Caco-2 (cell line): ENCODE results near the gene MRC2. TPM values are rescaled to one million over a fixed set of nuclear protein-coding genes. Genes with fewer than 3 reads are reported as not detected.

Experiments
- BruUV-seq: library from RNA; stranded (reverse); fragments of 400-500 nt; replicated peaks from 2 replicates; lab custom pipeline; 2021; lab: Mats Ljungman, UMichigan
- CTCF ChIA-PET: fragments of 300-600 bp; sonication (Branson Sonifier 250); formaldehyde crosslinking; loops from one replicate; lab custom pipeline; 2022; ENCODE audit warnings: antibody characterized with exemption; lab: Charles Lee
- POLR2A ChIA-PET: fragments of 300-600 bp; sonication (Branson Sonifier 250); formaldehyde crosslinking; loops from one replicate; lab custom pipeline; 2022; ENCODE audit warnings: antibody characterized with exemption; lab: Charles Lee
- DNase-seq, 2 experiments: peaks; one replicate each; pipeline versions ENCODE4 v3.0.0 to v3.0.0-alpha.2; 2020 to 2022
- H3K27me3 ChIP-seq: replicated peaks from 2 replicates; pipeline ENCODE4 v1.6.0; 2011; ENCODE audit warnings: low read length; ENCODE audit not compliant: control insufficient read depth, insufficient read depth
- H3K36me3 ChIP-seq: 2 replicates; pipeline ENCODE4 v1.5.1; 2011; ENCODE audit warnings: low read length; ENCODE audit not compliant: control insufficient read depth, insufficient read depth
- H3K4me1 ChIP-seq: fragments of 250-450 bp; sonication (Bioruptor Pico); 2 replicates; pipeline ENCODE4 v1.5.1; 2020; ENCODE audit warnings: mild to moderate bottlenecking
- H3K4me3 ChIP-seq: 2 replicates; pipeline ENCODE4 v1.5.1; 2011; ENCODE audit warnings: low read depth, mild to moderate bottlenecking, control low read depth, low read length
- H3K9me3 ChIP-seq: fragments of 250-450 bp; sonication (Bioruptor Pico); 2 replicates; pipeline ENCODE4 v1.5.1; 2020; ENCODE audit warnings: mild to moderate bottlenecking, moderate library complexity
- H3K27ac Mint-ChIP-seq: one replicate; pipeline ENCODE4 v1.8.0; 2022; ENCODE audit warnings: mixed read lengths; ENCODE audit not compliant: unreplicated experiment
- H3K27me3 Mint-ChIP-seq: one replicate; pipeline ENCODE4 v1.8.0; 2022; ENCODE audit warnings: mixed read lengths; ENCODE audit not compliant: insufficient read depth, unreplicated experiment
- H3K36me3 Mint-ChIP-seq: one replicate; pipeline ENCODE4 v1.8.0; 2022; ENCODE audit warnings: mild to moderate bottlenecking, mixed read lengths; ENCODE audit not compliant: insufficient read depth, unreplicated experiment
- H3K4me1 Mint-ChIP-seq: one replicate; pipeline ENCODE4 v1.8.0; 2022; ENCODE audit warnings: low read depth, mixed read lengths; ENCODE audit not compliant: unreplicated experiment
- H3K4me3 Mint-ChIP-seq: one replicate; pipeline ENCODE4 v1.8.0; 2022; ENCODE audit warnings: mild to moderate bottlenecking, moderate library complexity, mixed read lengths; ENCODE audit not compliant: unreplicated experiment
- H3K9me3 Mint-ChIP-seq: one replicate; pipeline ENCODE4 v1.8.0; 2022; ENCODE audit warnings: mixed read lengths; ENCODE audit not compliant: unreplicated experiment
- CTCF ChIP-seq, 2 experiments: fragments of 200-600 bp in 1 of 2; IDR thresholded peaks; 1 replicate in 1 of 2; 2 replicates in 1 of 2; pipeline versions ENCODE4 v1.5.1 to v1.8.0; 2011 to 2022; ENCODE audit warnings: antibody characterized with exemption in 1 of 2, control low read depth in 1 of 2, inconsistent platforms in 1 of 2, low read depth in 1 of 2, low read length in 1 of 2, mild to moderate bottlenecking in 1 of 2, moderate library complexity in 1 of 2; ENCODE audit not compliant: insufficient read depth in 1 of 2, severe bottlenecking in 1 of 2, unreplicated experiment in 1 of 2
- intact Hi-C: fragments of 100-400 bp; cut with micrococcal nuclease; formaldehyde crosslinking; loops from one replicate; pipeline ENCODE4 v1.10.0; 2022; ENCODE audit not compliant: unreplicated experiment
- total RNA-seq: library from RNA; stranded (reverse); gene quantifications from 2 replicates; pipeline ENCODE4 v1.2.3, GENCODE V29; 2022

Gene MRC2
- total RNA-seq, 1 experiment from 2014 or later: 7.0 TPM

- Mint-ChIP-seq H3K36me3 (peaks cover 82% of the 10 kb centered on the region), H3K9me3 (no peaks in the 10 kb centered on the region), H3K4me1 (no peaks in the 10 kb centered on the region), H3K27me3 (no peaks in the 10 kb centered on the region), H3K4me3 (no peak overlapping the region), H3K27ac (no peak overlapping the region)
- CTCF ChIA-PET: no interaction called here
- DNase-seq: no peak
- Histone ChIP-seq H3K27me3 (no peaks in the 10 kb centered on the region), H3K36me3 (peaks cover 2% of the 10 kb centered on the region), H3K9me3 (no peaks in the 10 kb centered on the region), H3K4me1 (no peaks in the 10 kb centered on the region), H3K4me3 (no peak overlapping the region)
- TF ChIP-seq CTCF (IDR thresholded peaks at IDR 0.05; ENCODE audit: insufficient read depth in 1 of 2, low read depth in 1 of 2, low read length in 1 of 2, severe bottlenecking in 1 of 2, unreplicated experiment in 1 of 2): no peak
- intact Hi-C loops: no loop called here
- POLR2A ChIA-PET: no interaction called here
- BruUV-seq: no TSS peak
Observed at GRCh38 chr17:62595484-62595883, 32.0 kb upstream of the MRC2 start.

- no peaks in the 10 kb centered on the region for H3K9me3 ChIP-seq
- DNase-seq: no peak
- H3K4me3 ChIP-seq: no peak overlapping the region
- H3K4me3 Mint-ChIP-seq: no peak overlapping the region
- no peaks in the 10 kb centered on the region for H3K9me3 Mint-ChIP-seq
- no peak for TF ChIP-seq CTCF (IDR thresholded peaks at IDR 0.05; ENCODE audit: insufficient read depth in 1 of 2, low read depth in 1 of 2, low read length in 1 of 2, severe bottlenecking in 1 of 2, unreplicated experiment in 1 of 2)
- no peak overlapping the region for H3K27ac Mint-ChIP-seq
- POLR2A ChIA-PET: no interaction called here
- H3K4me1 ChIP-seq: no peaks in the 10 kb centered on the region
- no TSS peak for BruUV-seq
- H3K27me3 Mint-ChIP-seq: no peaks in the 10 kb centered on the region
- H3K36me3 ChIP-seq: peaks cover 2% of the 10 kb centered on the region
- peaks cover 83% of the 10 kb centered on the region for H3K36me3 Mint-ChIP-seq
- CTCF ChIA-PET: no interaction called here
- intact Hi-C loops: no loop called here
- H3K4me1 Mint-ChIP-seq: no peaks in the 10 kb centered on the region
- no peaks in the 10 kb centered on the region for H3K27me3 ChIP-seq
Observed at GRCh38 chr17:62596662-62597061, 30.8 kb upstream of the MRC2 start.

- H3K9me3 ChIP-seq: no peaks in the 10 kb centered on the region
- intact Hi-C loops: no loop called here
- H3K4me3 ChIP-seq: no peak overlapping the region
- no peaks in the 10 kb centered on the region for H3K27me3 ChIP-seq
- DNase-seq: no peak
- BruUV-seq: no TSS peak
- Mint-ChIP-seq H3K27me3 (no peaks in the 10 kb centered on the region), H3K4me1 (no peaks in the 10 kb centered on the region), H3K36me3 (peaks cover 80% of the 10 kb centered on the region), H3K27ac (no peak overlapping the region), H3K9me3 (no peaks in the 10 kb centered on the region), H3K4me3 (no peak overlapping the region)
- CTCF ChIA-PET: no interaction called here
- no peak for TF ChIP-seq CTCF (IDR thresholded peaks at IDR 0.05; ENCODE audit: insufficient read depth in 1 of 2, low read depth in 1 of 2, low read length in 1 of 2, severe bottlenecking in 1 of 2, unreplicated experiment in 1 of 2)
- H3K36me3 ChIP-seq: peaks cover 2% of the 10 kb centered on the region
- no peaks in the 10 kb centered on the region for H3K4me1 ChIP-seq
- POLR2A ChIA-PET: no interaction called here
Observed at GRCh38 chr17:62597150-62597549, 30.3 kb upstream of the MRC2 start.
